Skin epidermis (tissue), 12 donors: ENCODE measurements around the gene PTPRN2.
"Not testable (repeated sequence)": the region's sequence is repeated elsewhere in the genome, so short reads cannot be mapped to it uniquely, and the experiment has no call there.

Source experiments
- H3K27ac ChIP-seq, 21 experiments: fragments of 200-600 bp; sonication (generic) in 11 of 21; one replicate each; pipeline ENCODE4 v1.5.0; 2020; ENCODE audit warnings: mild to moderate bottlenecking in 3 of 21, inconsistent platforms in 2 of 21, moderate library complexity in 2 of 21
- H3K4me3 ChIP-seq, 7 experiments: fragments of 200-600 bp; sonication (generic) in 2 of 7; one replicate each; pipeline ENCODE4 v1.5.0; 2020; ENCODE audit warnings: inconsistent platforms in 2 of 7, mild to moderate bottlenecking in 2 of 7, moderate library complexity in 1 of 7

PTPRN2 gene

DNA sequence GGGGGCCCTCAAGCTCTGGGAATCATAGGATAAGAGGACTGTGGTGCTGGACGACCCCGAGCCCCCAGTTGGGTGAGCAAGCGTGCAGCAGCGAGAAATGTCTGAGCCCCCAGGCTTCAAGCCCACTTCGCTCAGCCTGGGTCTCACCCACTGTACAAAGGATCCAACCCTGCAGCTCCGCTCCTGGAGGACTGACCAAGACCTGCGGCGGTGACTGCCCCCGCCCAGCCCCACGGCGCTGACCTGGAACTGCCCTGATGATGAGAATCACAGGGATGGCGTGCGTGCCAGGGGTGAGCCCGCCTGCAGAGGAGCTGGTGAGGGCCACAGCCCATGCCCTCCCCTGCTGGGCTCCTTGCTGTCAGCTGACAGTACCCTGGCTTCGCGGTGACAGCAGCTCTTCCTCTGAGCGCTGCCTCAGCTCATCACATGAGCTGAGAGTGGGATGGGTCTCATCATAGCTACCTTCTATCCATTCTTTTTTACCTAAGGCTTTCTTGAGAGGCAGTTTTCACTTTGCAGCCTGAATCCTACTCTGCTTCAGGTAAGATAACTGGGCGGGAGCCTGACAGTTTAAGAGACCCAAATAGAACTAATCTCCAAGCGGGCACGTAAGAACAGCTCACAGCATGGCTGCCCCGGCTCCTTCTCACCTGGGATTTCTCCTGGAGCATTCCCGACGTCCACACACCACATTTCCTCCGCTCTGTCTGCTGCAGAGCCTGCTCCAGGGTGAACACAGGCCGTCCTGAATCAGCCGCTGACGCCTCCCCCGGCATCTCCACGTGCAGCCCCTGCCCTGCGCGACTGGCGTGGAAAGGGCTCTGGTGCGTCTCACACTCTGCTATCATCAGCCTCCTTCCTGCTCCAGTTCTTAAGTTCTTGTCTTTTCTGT lies 329.9 kb downstream of the PTPRN2 start:
- Histone ChIP-seq H3K4me3 (no peak overlapping the region), H3K27ac (no peak overlapping the region)

DNA sequence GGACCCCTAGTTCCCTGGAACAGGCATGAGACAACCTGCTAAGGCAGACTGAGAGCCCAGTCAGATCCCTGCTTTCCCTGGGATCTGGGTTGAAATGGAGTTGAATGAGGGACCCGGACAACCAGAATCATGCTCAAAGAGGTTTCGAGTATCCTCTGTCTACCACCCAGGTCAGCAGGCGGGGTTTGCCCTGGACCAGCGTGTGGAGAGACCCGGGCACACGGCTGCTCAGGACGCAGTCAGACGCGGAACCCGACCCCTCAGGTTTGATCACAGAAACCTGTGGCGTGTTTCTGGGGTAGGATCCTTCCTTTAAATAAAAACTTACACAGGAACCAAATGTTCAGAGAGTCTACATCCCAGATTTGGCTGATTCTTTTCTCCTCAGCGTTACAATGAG lies 330.6 kb downstream of the PTPRN2 start:
- no peak overlapping the region for H3K27ac ChIP-seq
- no peak overlapping the region for H3K4me3 ChIP-seq

DNA sequence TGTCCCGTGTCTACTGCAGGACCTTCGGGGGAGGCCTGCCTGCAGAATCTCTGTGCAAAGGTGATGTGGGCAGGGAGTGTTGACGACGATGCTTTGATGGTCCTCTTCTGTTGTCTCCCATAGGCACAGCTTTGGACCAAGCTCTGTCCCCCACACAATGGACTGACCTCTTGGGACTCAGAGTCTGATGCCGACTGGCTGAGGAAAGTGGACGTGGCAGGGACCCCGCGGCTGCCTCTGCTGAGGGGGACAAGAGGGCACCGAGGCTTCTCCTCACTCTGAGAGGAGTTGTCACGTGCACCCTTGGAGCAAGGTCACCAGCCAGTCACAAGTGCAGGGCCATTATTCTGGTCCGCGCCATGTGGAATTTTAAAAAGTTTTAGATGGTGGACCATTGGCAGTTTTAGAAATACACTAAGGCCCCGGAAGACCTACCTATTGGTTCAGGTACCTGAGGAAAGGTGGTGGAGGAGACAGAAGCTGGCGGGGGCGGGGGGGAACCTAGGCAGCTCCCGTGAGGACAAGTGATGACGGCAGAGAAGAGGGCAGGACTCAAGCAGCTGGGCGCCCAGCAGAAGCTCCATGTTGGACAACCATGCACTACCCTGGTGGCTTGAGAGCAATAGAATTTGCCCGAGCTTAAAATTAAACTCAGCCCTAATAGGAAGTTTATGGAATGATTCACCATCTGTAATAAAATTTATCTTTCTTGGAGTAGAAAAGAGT lies 331.4 kb downstream of the PTPRN2 start:
- Histone ChIP-seq H3K27ac (no peak overlapping the region), H3K4me3 (no peak overlapping the region)

DNA sequence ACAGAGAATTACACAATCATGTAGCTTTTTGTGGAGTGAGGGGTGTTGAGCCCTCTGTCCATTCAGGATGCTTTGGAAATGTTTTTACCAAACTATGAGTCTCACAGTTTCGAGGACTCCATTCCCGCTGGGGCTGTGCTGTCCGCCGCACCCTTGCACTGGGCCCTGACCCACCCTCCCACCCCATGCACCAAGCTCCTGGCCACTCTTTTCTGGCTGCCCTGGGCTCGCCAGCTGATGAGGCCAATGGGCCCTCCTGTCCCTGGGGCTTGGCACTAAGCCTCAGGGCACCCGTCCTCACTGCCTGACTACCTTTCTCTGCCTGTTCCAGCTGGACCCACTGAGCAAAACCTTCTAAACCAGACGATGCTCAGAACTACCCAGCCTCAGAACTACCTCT lies 332.1 kb downstream of the PTPRN2 start:
- no peak overlapping the region for H3K4me3 ChIP-seq
- no peak overlapping the region for H3K27ac ChIP-seq

DNA sequence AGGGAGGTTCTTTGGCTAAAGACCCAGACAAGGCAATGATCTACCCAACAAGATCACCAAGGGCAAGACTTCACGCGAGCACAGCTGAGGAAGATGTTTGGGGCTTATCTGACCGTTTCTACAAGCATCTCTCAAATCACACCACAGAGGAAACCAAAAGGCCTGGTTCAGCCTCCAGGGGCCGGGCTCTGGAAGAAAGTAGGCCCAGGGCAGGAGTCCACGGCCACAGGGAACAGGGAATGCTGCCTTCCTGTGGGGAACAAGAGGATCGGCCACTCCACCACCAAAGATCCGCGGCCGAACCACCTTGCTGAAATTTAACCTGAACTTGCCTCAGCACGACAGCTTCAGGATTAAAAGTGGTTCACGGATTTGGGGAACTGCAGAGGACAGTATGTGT lies 332.5 kb downstream of the PTPRN2 start:
- Histone ChIP-seq H3K4me3 (no peak overlapping the region), H3K27ac (no peak overlapping the region)

DNA sequence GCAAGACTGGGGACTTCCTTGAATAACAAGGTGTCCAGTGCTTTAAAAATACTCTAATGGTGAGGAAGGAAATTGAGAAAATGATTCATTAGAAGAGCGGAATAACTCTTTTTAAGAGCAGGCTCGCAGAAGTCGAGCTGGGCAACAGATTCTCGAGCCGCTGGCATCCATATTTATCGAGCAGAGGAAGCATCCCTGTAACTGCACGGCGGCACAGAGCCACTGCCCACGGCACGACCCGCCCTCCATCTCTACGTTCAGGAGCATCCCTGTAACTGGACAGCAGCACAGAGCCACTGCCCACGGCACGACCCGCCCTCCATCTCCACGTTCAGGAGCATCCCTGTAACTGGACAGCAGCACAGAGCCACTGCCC lies 334.0 kb downstream of the PTPRN2 start:
- not testable (repeated sequence) for H3K4me3 ChIP-seq, H3K27ac ChIP-seq

DNA sequence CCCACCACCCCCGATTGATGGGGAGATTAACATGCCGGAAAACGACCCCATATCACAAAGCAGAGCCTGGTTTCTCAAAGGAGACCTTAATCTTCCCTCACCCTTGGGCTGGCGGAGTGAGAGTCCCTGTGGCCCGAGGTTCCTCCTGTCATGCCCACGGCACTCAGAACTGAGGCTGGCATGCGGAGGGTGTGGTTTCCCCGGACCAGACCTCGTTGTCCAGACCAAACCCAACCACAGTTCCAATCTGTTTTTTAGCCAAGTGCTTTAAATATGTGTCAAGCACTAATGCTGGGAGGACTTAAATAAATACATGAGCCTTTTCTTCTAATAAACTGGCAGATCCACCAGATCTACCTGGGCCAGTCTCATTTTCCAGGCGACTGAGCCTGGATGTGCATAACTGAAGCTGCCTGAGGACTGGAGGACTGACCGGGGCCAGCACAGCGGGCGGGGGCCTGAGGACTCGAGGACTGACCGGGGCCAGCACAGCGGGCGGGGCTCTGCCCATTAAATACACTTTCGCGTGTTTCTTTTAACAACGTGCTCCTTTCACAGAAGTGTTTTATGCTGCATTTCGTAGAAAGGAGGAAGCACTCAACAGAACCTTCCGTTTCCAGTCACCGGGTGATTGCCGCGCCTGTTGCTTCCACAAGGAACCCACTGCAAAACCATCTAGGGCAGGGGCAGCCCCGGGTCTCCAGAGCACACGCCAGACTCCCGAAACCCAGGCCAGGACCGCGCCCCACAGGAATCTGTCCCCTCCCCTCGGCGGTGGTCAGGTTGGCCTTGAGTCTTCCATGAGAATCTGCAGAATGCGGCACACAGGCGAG lies 334.6 kb downstream of the PTPRN2 start:
- Histone ChIP-seq H3K27ac (no peak overlapping the region), H3K4me3 (no peak overlapping the region)

- no peak overlapping the region for H3K27ac ChIP-seq
These were observed 335.4 kb downstream of the PTPRN2 start for GRCh38 chr7:158252081-158252836.

DNA sequence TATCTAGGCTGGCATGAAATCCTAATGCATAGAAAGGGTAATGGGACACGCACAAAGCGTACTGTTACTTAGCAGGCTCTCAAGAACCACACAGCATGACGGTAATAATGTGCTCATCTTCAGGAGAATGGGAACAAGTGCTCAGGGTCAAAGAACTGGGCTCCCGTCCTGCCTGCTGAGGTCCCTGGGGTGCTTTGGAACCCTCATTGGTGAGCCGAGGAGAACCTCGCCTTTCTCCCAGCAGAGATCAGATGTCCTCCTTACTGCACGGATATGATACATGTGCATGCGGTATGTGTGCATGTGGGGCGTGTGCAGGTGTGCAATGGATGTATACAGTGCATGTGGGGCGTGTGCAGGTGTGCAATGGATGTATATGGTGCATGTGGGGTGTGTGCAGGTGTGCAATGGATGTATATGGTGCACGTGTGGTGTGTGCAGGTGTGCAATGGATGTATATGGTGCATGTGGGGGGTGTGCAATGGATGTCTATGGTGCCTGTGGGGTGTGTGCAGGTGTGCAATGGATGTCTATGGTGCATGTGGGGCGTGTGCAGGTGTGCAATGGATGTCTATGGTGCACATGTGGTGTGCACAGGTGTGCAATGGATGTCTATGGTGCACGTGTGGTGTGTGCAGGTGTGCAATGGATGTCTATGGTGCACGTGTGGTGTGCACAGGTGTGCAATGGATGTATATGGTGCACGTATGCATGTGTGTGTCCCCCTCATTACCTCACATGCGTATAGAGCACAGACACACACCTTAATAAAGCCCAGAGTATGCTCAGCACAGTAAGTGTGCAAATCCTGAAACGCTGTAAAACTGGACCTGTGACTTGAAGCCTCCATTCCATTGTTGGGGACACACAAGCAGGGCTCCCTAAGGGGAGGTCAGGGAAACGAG lies 336.3 kb downstream of the PTPRN2 start:
- no peak overlapping the region for H3K27ac ChIP-seq
- no peak overlapping the region for H3K4me3 ChIP-seq

More at GRCh38 chr7:158252081-158252836, 335.4 kb downstream of the PTPRN2 start:
- no peak overlapping the region for H3K4me3 ChIP-seq

GRCh38 chr7:158249692-158250091 lies 337.9 kb downstream of the PTPRN2 start:
- no peak overlapping the region for H3K27ac ChIP-seq
- H3K4me3 ChIP-seq, result no peak overlapping the region

- no peak overlapping the region for H3K27ac ChIP-seq
These were observed 338.8 kb downstream of the PTPRN2 start for GRCh38 chr7:158248816-158249215.

DNA sequence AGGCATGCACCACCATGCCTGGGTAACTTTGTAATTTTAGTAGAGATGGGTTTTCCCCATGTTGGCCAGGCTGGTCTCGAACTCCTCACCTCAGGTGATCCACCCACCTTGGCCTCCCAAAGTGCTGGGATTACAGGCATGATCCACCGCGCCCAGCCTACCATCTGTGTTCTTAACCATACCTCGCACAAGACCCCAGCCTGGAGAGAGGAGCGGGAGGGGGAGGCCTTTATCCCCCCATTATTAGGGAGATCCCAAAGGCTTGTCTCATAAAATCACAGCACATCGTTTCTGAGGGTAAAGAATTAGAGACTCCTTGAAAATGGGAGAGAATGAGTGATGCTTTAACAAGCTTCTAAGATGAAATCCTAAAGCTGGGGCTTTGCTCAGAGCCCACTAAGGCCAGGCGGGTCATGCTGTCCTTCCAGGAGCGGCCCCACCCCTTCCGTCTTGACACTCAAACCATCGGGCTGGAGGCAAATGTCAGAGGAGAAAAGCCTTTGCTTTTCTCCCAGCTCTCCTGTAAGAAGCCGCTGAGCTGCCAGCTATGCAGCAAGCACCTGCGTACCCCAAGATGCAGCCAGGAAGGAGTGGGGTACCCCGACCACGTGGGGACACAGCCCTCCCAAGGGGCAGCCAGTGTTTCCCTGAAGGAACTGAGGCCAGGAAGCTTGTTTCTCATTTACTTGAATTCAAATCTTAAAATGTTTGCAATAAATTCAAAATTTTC lies 339.7 kb downstream of the PTPRN2 start:
- Histone ChIP-seq H3K27ac (no peak overlapping the region), H3K4me3 (no peak overlapping the region)

More at GRCh38 chr7:158248816-158249215, 338.8 kb downstream of the PTPRN2 start:
- H3K4me3 ChIP-seq, result no peak overlapping the region

GRCh38 chr7:158246960-158247673 lies 340.5 kb downstream of the PTPRN2 start:
- H3K4me3 ChIP-seq, result no peak overlapping the region
- no peak overlapping the region for H3K27ac ChIP-seq

DNA sequence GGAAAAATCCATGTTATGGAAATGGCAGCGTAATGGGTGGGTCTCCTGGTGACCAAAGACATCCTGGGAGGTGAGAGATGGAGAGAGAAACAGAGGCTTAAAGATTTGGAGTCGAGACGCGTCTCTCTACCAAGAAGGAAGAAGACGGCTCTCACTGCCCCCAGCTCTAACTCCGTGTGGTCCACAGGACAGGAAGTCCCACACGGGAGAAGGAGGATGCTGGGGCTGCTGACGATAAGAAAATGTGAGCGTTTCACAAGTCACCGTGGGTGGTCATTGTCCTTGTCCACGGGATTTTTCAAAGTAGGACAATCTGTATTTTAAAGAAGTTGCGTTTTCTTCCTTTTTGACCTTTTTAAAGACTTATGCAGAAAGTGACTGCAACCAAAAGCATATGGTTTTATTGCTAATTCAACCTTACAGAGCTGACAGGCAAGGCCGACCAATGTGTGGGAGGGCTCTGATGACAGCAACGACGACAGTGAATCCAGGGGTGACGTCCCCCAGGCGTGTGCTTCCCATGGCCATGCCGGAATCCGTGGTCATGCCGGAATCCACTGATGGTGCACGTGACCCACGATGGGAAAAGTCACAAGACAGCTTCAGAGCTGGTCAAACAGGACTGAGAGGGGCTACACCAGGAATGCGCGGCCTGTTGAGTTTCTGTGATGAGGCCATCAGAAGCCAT lies 341.2 kb downstream of the PTPRN2 start:
- H3K27ac ChIP-seq, result no peak overlapping the region
- no peak overlapping the region for H3K4me3 ChIP-seq

GRCh38 chr7:158245724-158246041 lies 341.9 kb downstream of the PTPRN2 start:
- Histone ChIP-seq H3K27ac (no peak overlapping the region), H3K4me3 (no peak overlapping the region)

- Histone ChIP-seq H3K4me3 (no peak overlapping the region), H3K27ac (no peak overlapping the region)
These were observed 342.5 kb downstream of the PTPRN2 start for GRCh38 chr7:158244873-158245723.
